Liver (tissue), 9 donors: ENCODE results near the gene PPP2R2B. TPM values are rescaled to one million over a fixed set of nuclear protein-coding genes. Genes with fewer than 3 reads are reported as not detected.

Experiments
- DNase-seq: peaks from one replicate; pipeline ENCODE4 v3.0.0-alpha.2; 2017; ENCODE audit warnings: low spot score
- H3K27ac ChIP-seq, 2 donors: one replicate each; pipeline ENCODE4 v1.7.0; 2013; ENCODE audit warnings: inconsistent platforms in 2 of 2, low read length in 2 of 2, control low read depth in 1 of 2, low read depth in 1 of 2, mild to moderate bottlenecking in 1 of 2
- H3K27me3 ChIP-seq, 4 donors: one replicate each; pipeline versions ENCODE4 v1.6.1 to v1.7.0; 2013; ENCODE audit warnings: low read length in 3 of 4, inconsistent platforms in 1 of 4, mild to moderate bottlenecking in 1 of 4, moderate library complexity in 1 of 4; ENCODE audit not compliant: control insufficient read depth in 4 of 4, insufficient read depth in 4 of 4
- H3K36me3 ChIP-seq, 4 donors: one replicate each; pipeline versions ENCODE4 v1.6.1 to v1.7.0; 2013; ENCODE audit warnings: low read length in 3 of 4, mild to moderate bottlenecking in 3 of 4, low read depth in 1 of 4, moderate library complexity in 1 of 4; ENCODE audit not compliant: control insufficient read depth in 4 of 4, insufficient read depth in 3 of 4
- H3K4me1 ChIP-seq, 4 donors: one replicate each; pipeline versions ENCODE4 v1.6.1 to v1.7.0; 2013; ENCODE audit warnings: low read length in 3 of 4, mild to moderate bottlenecking in 3 of 4, moderate library complexity in 1 of 4; ENCODE audit not compliant: control insufficient read depth in 4 of 4, insufficient read depth in 4 of 4
- H3K4me3 ChIP-seq, 3 donors: one replicate each; pipeline versions ENCODE4 v1.6.1 to v1.7.0; 2013; ENCODE audit warnings: low read length in 3 of 3, control low read depth in 1 of 3, low read depth in 1 of 3, mild to moderate bottlenecking in 1 of 3
- H3K9ac ChIP-seq, 2 donors: one replicate each; pipeline ENCODE4 v1.7.0; 2013; ENCODE audit warnings: low read length in 2 of 2, mild to moderate bottlenecking in 2 of 2, moderate library complexity in 2 of 2, control low read depth in 1 of 2, low read depth in 1 of 2
- H3K9me3 ChIP-seq, 4 donors: one replicate each; pipeline versions ENCODE4 v1.6.1 to v1.7.0; 2013; ENCODE audit warnings: low read length in 3 of 4; ENCODE audit not compliant: control insufficient read depth in 4 of 4
- EGR1 ChIP-seq, 2 donors: IDR thresholded peaks; 2 replicates each; pipeline ENCODE4 v1.6.1; 2016 to 2018; ENCODE audit warnings: antibody characterized with exemption in 2 of 2, low read depth in 2 of 2
- FOXA2 ChIP-seq: IDR thresholded peaks from 2 replicates; pipeline ENCODE4 v1.6.1; 2016; ENCODE audit warnings: antibody characterized with exemption
- GABPA ChIP-seq, 2 donors: IDR thresholded peaks in 1 of 2; conservative IDR thresholded peaks in 1 of 2; 2 replicates each; pipeline ENCODE4 v1.6.1; 2016; ENCODE audit warnings: antibody characterized with exemption in 2 of 2, mild to moderate bottlenecking in 1 of 2, moderate library complexity in 1 of 2
- HNF4G ChIP-seq: IDR thresholded peaks from 2 replicates; pipeline ENCODE4 v1.6.1; 2016; ENCODE audit warnings: antibody characterized with exemption
- NR2F2 ChIP-seq: IDR thresholded peaks from 2 replicates; pipeline ENCODE4 v1.6.1; 2016; ENCODE audit warnings: antibody characterized with exemption
- RAD21 ChIP-seq, 2 donors: IDR thresholded peaks; 2 replicates each; pipeline ENCODE4 v1.6.1; 2016; ENCODE audit warnings: antibody characterized with exemption in 2 of 2, mild to moderate bottlenecking in 2 of 2
- RXRA ChIP-seq, 2 donors: IDR thresholded peaks; 2 replicates each; pipeline ENCODE4 v1.6.1; 2017 to 2018; ENCODE audit warnings: antibody characterized with exemption in 2 of 2, mild to moderate bottlenecking in 1 of 2
- WGBS: extraction: QIAGEN DNeasy Blood & Tissue Kit; methylation state at CpG from one replicate; pipeline ENCODE4 v1.1.7; 2013; 5-methylcytosine and 5-hydroxymethylcytosine counted together
- polyA plus RNA-seq, 2 donors: library from polyadenylated mRNA; stranded (reverse) in 1 of 2; unstranded in 1 of 2; fragments of 200-250 nt in 1 of 2; fragments of >200 nt in 1 of 2; fragmentation: Nextera tagmentation in 1 of 2; extraction: Ambion mirVana in 1 of 2; gene quantifications; one replicate each; pipeline versions ENCODE4 v1.2.1 to v1.2.3, GENCODE V29; 2013 to 2015
- total RNA-seq, 2 donors: library from RNA; depleted of rRNA; stranded (reverse); fragments of >200 nt; gene quantifications; one replicate each; pipeline ENCODE4 v1.2.3, GENCODE V29; 2014
- TF ChIP-seq, protein P1 (sequence below): IDR thresholded peaks from 2 replicates; pipeline ENCODE4 v1.6.1; 2016; ENCODE audit warnings: antibody characterized with exemption
- TF ChIP-seq, protein P2 (sequence below): fragments of 150-350 bp; IDR thresholded peaks from 2 replicates; pipeline ENCODE4 v1.5.1; 2017; ENCODE audit warnings: improper control_type of control experiment, low read depth, low read length; ENCODE audit not compliant: missing input control
- TF ChIP-seq, protein P3 (sequence below): IDR thresholded peaks from 2 replicates; pipeline ENCODE4 v1.6.1; 2016; ENCODE audit warnings: antibody characterized with exemption, mild to moderate bottlenecking
- donor health status: healthy.
- donor health status: healthy.
- donor health status: healthy.
- donor health status: healthy.
- donor health status: healthy.

PPP2R2B gene
- total and polyA plus RNA-seq, 4 donors = 0.15 to 6.3 (median 0.40) TPM

DNA sequence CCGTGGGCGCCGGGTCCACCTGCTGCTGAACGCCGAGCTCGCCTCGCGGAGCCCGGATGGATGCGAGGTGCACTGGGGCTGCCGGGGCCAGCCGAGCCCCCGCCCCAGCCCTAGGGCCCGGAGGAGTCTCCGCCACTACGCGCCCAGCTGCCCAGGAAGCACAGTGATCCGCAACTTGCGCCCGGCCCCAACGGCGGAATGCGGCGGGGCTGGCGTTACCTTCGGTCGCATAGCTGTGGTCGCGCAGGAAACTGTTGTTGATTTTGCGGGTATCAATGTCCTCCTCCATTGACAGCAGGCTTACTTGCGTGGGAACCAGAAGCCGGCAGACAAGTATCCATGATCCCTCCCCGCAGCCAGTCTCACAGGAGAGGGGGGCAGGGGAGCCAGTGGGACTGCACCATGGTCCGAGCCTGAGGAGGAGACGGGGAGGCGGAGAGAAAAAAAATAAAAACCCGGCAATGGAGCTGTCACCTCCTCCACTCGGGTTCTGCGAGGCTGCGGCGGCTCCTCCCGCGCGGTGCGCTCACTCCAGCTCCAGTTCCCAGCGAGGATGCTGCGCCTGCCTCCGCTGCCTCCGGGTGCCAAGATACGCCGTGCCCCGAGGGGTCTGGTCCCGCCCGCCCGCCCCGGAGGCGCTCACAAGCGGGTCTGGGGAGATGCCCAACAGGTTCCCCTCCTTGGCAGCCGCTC, 628 bp downstream of the PPP2R2B start:
- Histone ChIP-seq H3K4me3 (peak overlapping the region; percentile 39 to 50 (median 48)), H3K27ac (no peak overlapping the region), H3K4me1 (peaks cover 4 to 19% (median 17%) of the 10 kb centered on the region in 4 donors), H3K36me3 (no peaks in the 10 kb centered on the region), H3K9me3 (no peaks in the 10 kb centered on the region), H3K27me3 (no peaks in the 10 kb centered on the region), H3K9ac (no peak overlapping the region)
- 2% methylated on average over 59 of the region's 59 CpGs for WGBS
- no peak for DNase-seq
- TF ChIP-seq GABPA (IDR thresholded peaks at IDR 0.05 in 1 of 2, conservative IDR thresholded peaks at IDR 0.05 in 1 of 2) = no peak
- no peak for TF ChIP-seq NR2F2
- no peak for TF ChIP-seq HNF4G
- TF ChIP-seq, protein P1, sequence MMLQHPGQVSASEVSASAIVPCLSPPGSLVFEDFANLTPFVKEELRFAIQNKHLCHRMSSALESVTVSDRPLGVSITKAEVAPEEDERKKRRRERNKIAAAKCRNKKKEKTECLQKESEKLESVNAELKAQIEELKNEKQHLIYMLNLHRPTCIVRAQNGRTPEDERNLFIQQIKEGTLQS = no peak
- TF ChIP-seq, protein P2, sequence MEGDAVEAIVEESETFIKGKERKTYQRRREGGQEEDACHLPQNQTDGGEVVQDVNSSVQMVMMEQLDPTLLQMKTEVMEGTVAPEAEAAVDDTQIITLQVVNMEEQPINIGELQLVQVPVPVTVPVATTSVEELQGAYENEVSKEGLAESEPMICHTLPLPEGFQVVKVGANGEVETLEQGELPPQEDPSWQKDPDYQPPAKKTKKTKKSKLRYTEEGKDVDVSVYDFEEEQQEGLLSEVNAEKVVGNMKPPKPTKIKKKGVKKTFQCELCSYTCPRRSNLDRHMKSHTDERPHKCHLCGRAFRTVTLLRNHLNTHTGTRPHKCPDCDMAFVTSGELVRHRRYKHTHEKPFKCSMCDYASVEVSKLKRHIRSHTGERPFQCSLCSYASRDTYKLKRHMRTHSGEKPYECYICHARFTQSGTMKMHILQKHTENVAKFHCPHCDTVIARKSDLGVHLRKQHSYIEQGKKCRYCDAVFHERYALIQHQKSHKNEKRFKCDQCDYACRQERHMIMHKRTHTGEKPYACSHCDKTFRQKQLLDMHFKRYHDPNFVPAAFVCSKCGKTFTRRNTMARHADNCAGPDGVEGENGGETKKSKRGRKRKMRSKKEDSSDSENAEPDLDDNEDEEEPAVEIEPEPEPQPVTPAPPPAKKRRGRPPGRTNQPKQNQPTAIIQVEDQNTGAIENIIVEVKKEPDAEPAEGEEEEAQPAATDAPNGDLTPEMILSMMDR = no peak
- TF ChIP-seq FOXA2 = no peak
- no peak for TF ChIP-seq RAD21 (IDR thresholded peaks at IDR 0.05)

DNA sequence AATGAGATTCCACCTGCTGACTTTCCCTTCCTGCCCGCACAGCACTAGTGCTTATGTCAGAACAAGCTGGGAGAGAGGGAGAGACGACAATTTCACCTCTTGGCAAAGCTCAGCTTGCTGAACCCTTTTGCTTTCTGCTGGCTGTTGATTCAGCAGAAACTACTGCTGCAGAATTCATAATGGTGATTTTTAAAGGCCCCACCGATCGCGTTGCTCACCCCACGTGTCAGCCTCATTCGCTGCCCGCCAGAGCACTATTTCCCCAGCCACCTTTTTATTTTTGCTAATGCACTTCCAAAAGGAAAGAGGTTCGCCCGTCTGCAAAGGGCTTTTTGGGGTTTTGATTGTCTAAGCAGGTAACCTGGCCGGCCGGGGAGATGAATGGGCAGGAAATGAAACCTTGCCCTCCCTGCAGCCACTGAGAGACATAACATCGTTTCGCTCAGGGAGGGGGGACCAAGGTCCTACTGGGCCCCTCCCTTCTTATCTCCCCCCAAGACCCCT, 1.3 kb downstream of the PPP2R2B start:
- Histone ChIP-seq H3K4me1 (peaks cover 4 to 19% (median 17%) of the 10 kb centered on the region in 4 donors), H3K4me3 (peak overlapping the region; percentile 20 to 50 (median 48)), H3K9ac (peak overlapping the region in 1 of 2 donors; percentile 3), H3K9me3 (no peaks in the 10 kb centered on the region), H3K36me3 (no peaks in the 10 kb centered on the region), H3K27me3 (no peaks in the 10 kb centered on the region), H3K27ac (no peak overlapping the region)
- TF ChIP-seq, protein P3, sequence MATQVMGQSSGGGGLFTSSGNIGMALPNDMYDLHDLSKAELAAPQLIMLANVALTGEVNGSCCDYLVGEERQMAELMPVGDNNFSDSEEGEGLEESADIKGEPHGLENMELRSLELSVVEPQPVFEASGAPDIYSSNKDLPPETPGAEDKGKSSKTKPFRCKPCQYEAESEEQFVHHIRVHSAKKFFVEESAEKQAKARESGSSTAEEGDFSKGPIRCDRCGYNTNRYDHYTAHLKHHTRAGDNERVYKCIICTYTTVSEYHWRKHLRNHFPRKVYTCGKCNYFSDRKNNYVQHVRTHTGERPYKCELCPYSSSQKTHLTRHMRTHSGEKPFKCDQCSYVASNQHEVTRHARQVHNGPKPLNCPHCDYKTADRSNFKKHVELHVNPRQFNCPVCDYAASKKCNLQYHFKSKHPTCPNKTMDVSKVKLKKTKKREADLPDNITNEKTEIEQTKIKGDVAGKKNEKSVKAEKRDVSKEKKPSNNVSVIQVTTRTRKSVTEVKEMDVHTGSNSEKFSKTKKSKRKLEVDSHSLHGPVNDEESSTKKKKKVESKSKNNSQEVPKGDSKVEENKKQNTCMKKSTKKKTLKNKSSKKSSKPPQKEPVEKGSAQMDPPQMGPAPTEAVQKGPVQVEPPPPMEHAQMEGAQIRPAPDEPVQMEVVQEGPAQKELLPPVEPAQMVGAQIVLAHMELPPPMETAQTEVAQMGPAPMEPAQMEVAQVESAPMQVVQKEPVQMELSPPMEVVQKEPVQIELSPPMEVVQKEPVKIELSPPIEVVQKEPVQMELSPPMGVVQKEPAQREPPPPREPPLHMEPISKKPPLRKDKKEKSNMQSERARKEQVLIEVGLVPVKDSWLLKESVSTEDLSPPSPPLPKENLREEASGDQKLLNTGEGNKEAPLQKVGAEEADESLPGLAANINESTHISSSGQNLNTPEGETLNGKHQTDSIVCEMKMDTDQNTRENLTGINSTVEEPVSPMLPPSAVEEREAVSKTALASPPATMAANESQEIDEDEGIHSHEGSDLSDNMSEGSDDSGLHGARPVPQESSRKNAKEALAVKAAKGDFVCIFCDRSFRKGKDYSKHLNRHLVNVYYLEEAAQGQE = no peak
- TF ChIP-seq, protein P2 = no peak
- no peak for TF ChIP-seq EGR1 (IDR thresholded peaks at IDR 0.05; ENCODE audit: low read depth in 2 of 2)
- no peak for TF ChIP-seq RXRA (IDR thresholded peaks at IDR 0.05)
- DNase-seq = no peak
- WGBS = 6% methylated on average over 14 of the region's 14 CpGs
